ENCODE measurements around the gene SLC30A1. TPM values are rescaled to one million over a fixed set of nuclear protein-coding genes. Genes with fewer than 3 reads are reported as not detected.

SLC30A1 gene
- total and polyA plus RNA-seq, 10 of the 15 experiments (the other 5 are each of a cell fraction or from before 2014, with no cell fraction given) = 3.5 to 14.1 (median 8.8) TPM

DNA sequence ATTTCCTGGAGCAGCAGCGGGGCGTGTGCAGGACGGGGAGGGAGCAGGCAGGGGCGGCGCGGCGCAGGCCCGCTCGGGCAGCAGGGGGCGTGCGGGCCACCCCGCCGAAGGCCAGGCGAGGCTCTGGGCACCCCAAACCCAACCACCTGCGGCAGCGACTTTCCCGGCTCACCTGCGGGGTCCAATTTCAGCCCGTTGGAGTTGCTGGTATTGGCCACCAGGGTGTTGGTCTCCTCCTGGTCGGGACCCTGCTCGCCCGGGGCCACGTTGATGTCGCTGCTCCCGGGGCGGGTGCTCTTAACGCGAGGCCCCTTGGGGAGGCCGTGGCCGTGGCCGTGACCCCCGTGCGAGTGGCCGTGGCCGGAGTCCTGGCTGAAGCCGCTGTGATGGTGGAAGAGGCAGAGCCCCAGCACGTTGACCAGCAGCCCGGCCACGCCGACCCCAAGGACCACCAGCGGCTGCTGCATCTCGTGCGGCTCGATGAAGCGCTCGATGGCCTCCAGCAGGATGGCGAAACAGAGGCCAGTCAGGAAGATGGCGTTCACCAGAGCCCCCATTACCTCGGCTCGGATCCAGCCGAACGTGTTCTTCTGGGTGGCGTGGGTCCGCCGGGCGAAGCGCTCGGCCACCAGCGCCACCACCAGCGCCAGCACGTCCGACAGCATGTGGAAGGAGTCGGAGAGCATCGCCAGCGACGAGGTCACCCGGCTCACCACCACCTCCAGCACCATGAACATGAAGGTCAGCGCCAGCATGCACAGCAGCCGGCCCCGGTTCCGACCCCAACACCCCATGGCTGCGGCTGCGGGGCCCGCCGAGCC is 932 bp downstream of the SLC30A1 start (continued):
- TF ChIP-seq POLR2AphosphoS2 (IDR thresholded peaks at IDR 0.05; ENCODE audit: low read depth, low read length) = no peak
- no peak for TF ChIP-seq ZBTB11 (CRISPR knock-in tag; IDR thresholded peaks at IDR 0.05)
- TF ChIP-seq CTCF (IDR thresholded peaks at IDR 0.05 in 2 of 3, conservative IDR thresholded peaks at IDR 0.05 in 1 of 3; ENCODE audit: control insufficient read depth in 2 of 3, extremely low read depth in 1 of 3, insufficient read depth in 1 of 3, low read depth in 3 of 3, low read length in 3 of 3) = peak; percentile 76 to 79 (median 79)
- no peak for TF ChIP-seq GABPA (IDR thresholded peaks at IDR 0.05; ENCODE audit: low read depth)
- TF ChIP-seq POU2F2 (IDR thresholded peaks at IDR 0.05; ENCODE audit: borderline replicate concordance, low read depth, low read length) = 0 out of 3 replicates have a peak, but pooled peaks have one; percentile 7
- TF ChIP-seq IKZF1 (conservative IDR thresholded peaks at IDR 0.05) = peak; percentile 71
- TF ChIP-seq SMARCA5 (IDR thresholded peaks at IDR 0.05) = peak; percentile 98
- TF ChIP-seq, protein P1, sequence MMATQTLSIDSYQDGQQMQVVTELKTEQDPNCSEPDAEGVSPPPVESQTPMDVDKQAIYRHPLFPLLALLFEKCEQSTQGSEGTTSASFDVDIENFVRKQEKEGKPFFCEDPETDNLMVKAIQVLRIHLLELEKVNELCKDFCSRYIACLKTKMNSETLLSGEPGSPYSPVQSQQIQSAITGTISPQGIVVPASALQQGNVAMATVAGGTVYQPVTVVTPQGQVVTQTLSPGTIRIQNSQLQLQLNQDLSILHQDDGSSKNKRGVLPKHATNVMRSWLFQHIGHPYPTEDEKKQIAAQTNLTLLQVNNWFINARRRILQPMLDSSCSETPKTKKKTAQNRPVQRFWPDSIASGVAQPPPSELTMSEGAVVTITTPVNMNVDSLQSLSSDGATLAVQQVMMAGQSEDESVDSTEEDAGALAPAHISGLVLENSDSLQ (IDR thresholded peaks at IDR 0.05) = 0 out of 2 replicates have a peak, but pooled peaks have one; percentile 9
- TF ChIP-seq MXI1 (IDR thresholded peaks at IDR 0.05; ENCODE audit: low read depth, low read length) = peak; percentile 65
- no peak for TF ChIP-seq IRF4 (IDR thresholded peaks at IDR 0.05; ENCODE audit: low read depth, low read length)
- 0 out of 2 replicates have a peak, but pooled peaks have one; percentile 8 for TF ChIP-seq TCF3 (IDR thresholded peaks at IDR 0.05; ENCODE audit: borderline replicate concordance, insufficient read depth, low read depth, low read length)
- no peak for TF ChIP-seq ZNF274 (IDR thresholded peaks at IDR 0.05; ENCODE audit: insufficient read depth, insufficient read length)
- TF ChIP-seq PML (IDR thresholded peaks at IDR 0.05; ENCODE audit: low read length) = no peak
- TF ChIP-seq, protein P2, sequence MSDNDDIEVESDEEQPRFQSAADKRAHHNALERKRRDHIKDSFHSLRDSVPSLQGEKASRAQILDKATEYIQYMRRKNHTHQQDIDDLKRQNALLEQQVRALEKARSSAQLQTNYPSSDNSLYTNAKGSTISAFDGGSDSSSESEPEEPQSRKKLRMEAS (IDR thresholded peaks at IDR 0.05; ENCODE audit: low read depth, low read length) = peak; percentile 50
- no peak for TF ChIP-seq CEBPZ (IDR thresholded peaks at IDR 0.05; ENCODE audit: low read depth, low read length)
- no peak for TF ChIP-seq EP300 (IDR thresholded peaks at IDR 0.05; ENCODE audit: borderline replicate concordance in 1 of 2, control insufficient read depth in 1 of 2, low read depth in 2 of 2, low read length in 2 of 2)
